Measurements from ENCODE around the gene AJAP1.

AJAP1 gene

GRCh38 chr1:4674676-4675075 is 20.3 kb downstream of the AJAP1 start:
- no peak for TF ChIP-seq Cebpa-rat (IDR thresholded peaks at IDR 0.05)
- no peak overlapping the region for H3K9ac ChIP-seq

GRCh38 chr1:4675454-4676186 is 21.2 kb downstream of the AJAP1 start:
- Histone ChIP-seq H3K36me3 (no peaks in the 10 kb centered on the region), H3K9ac (no peak overlapping the region), H4K20me1 (no peaks in the 10 kb centered on the region), H3K27ac (no peak overlapping the region), H3K4me1 (no peaks in the 10 kb centered on the region), H3K9me3 (peaks cover 21% of the 10 kb centered on the region), H3K4me2 (no peak overlapping the region), H3K4me3 (no peak overlapping the region), H3K27me3 (peaks cover 38% of the 10 kb centered on the region)
- TF ChIP-seq Cebpa-rat (IDR thresholded peaks at IDR 0.05), result no peak

More at GRCh38 chr1:4674676-4675075, 20.3 kb downstream of the AJAP1 start:
- Histone ChIP-seq H3K27me3 (peaks cover 38% of the 10 kb centered on the region), H4K20me1 (no peaks in the 10 kb centered on the region), H3K4me1 (no peaks in the 10 kb centered on the region), H3K9me3 (peaks cover 13% of the 10 kb centered on the region), H3K4me3 (no peak overlapping the region), H3K4me2 (no peak overlapping the region), H3K36me3 (no peaks in the 10 kb centered on the region), H3K27ac (no peak overlapping the region)

GRCh38 chr1:4676253-4676652 is 21.8 kb downstream of the AJAP1 start:
- no peak overlapping the region for H3K4me2 ChIP-seq
- no peak overlapping the region for H3K27ac ChIP-seq
- no peaks in the 10 kb centered on the region for H3K4me1 ChIP-seq
- H3K36me3 ChIP-seq, result no peaks in the 10 kb centered on the region
- H3K9ac ChIP-seq, result no peak overlapping the region
- peaks cover 21% of the 10 kb centered on the region for H3K9me3 ChIP-seq
- H3K4me3 ChIP-seq, result no peak overlapping the region
- peaks cover 38% of the 10 kb centered on the region for H3K27me3 ChIP-seq
- no peaks in the 10 kb centered on the region for H4K20me1 ChIP-seq
- no peak for TF ChIP-seq Cebpa-rat (IDR thresholded peaks at IDR 0.05)

DNA sequence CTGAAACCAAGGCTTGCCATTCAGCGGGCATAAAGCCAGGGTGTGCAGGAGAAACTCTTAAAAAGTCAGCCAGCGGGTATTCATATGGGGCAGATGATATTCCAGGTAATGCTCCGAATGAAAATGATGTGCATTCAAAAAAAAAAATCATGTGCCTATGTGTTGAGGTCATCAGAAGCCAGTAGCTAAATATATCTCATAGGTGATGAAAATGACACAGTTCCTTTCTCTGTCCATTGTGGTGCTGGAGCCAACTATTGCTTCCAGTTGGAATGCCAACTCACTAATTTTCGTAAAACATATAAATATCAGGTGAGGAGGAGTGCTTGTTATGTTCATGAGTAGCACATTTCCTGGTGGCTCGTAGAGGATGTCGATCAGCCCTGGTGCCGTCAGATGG is 23.2 kb downstream of the AJAP1 start:
- H3K4me2 ChIP-seq, result no peak overlapping the region
- no peaks in the 10 kb centered on the region for H3K4me1 ChIP-seq
- peaks cover 38% of the 10 kb centered on the region for H3K27me3 ChIP-seq
- H4K20me1 ChIP-seq, result no peaks in the 10 kb centered on the region
- no peaks in the 10 kb centered on the region for H3K36me3 ChIP-seq
- no peak overlapping the region for H3K9ac ChIP-seq
- no peak overlapping the region for H3K27ac ChIP-seq
- peaks cover 21% of the 10 kb centered on the region for H3K9me3 ChIP-seq
- H3K4me3 ChIP-seq, result no peak overlapping the region
- no peak for TF ChIP-seq Cebpa-rat (IDR thresholded peaks at IDR 0.05)

DNA sequence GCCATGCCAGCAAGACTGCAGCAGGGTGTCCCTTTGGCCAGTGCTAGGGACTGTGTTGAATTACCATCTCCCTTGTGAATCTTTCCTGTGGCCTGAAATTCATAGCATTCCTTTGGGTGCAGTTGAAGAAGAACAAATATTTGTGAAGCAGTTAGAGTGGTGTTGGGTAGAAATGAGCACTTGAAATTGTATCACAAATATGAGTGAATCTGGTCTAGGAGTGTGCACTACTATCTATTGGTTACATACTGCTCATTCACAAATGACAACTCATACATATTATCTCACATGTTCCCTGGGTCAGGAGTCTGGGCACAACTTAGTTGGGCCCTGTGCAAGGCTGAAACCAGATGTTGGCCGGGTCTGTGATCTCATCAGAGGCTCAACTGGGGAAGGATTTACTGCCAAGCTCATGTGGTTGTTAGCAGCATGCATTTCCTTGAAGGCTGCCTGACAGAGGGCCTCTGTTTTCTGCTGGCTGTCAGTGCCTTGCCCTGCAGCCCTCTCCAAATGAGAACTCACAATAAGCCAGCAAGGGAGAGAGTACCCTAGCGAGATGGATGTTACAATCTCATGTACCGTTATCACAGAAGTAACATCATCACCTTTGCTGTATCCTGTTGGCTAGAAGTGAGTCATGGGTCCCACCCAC is 23.8 kb downstream of the AJAP1 start:
- Histone ChIP-seq H3K9ac (no peak overlapping the region), H3K27me3 (peaks cover 38% of the 10 kb centered on the region), H3K4me3 (no peak overlapping the region), H3K27ac (no peak overlapping the region), H3K36me3 (no peaks in the 10 kb centered on the region), H4K20me1 (no peaks in the 10 kb centered on the region), H3K9me3 (peaks cover 21% of the 10 kb centered on the region), H3K4me2 (no peak overlapping the region), H3K4me1 (no peaks in the 10 kb centered on the region)
- no peak for TF ChIP-seq Cebpa-rat (IDR thresholded peaks at IDR 0.05)

DNA sequence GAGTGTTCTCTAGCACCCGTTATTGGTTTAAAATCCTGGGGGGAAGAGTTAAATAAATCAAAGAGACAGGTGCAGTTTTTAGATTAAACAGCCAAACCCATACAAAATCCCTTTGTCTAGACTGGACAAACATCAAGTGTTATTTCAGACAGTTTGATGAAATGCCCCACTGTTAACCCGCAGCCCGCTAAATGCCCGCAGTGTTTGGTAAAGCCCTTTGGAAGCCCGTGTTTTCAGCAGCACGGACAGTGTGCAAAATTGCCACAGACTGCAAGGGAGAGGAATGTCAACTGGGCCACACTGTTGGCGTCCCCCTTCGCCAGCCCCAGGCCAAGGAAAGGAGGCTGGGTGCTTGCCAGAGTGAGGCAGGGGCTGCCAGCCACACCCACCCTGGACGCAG is 26.6 kb downstream of the AJAP1 start:
- Histone ChIP-seq H3K27ac (no peak overlapping the region), H4K20me1 (no peaks in the 10 kb centered on the region), H3K9ac (no peak overlapping the region), H3K4me2 (no peak overlapping the region), H3K9me3 (peaks cover 21% of the 10 kb centered on the region), H3K27me3 (peaks cover 19% of the 10 kb centered on the region), H3K4me1 (no peaks in the 10 kb centered on the region), H3K4me3 (no peak overlapping the region), H3K36me3 (no peaks in the 10 kb centered on the region)
- no peak for TF ChIP-seq Cebpa-rat (IDR thresholded peaks at IDR 0.05)

GRCh38 chr1:4682607-4683220 is 28.3 kb downstream of the AJAP1 start:
- H3K36me3 ChIP-seq, result no peaks in the 10 kb centered on the region
- H4K20me1 ChIP-seq, result peaks cover 4% of the 10 kb centered on the region; the same call in 1 of the 2 replicates
- H3K9me3 ChIP-seq, result peaks cover 19% of the 10 kb centered on the region
- 0 out of 2 replicates have a peak, but pooled peaks cover 2% of the 10 kb centered on the region for H3K27me3 ChIP-seq
- no peak overlapping the region for H3K9ac ChIP-seq
- H3K4me3 ChIP-seq, result no peak overlapping the region
- H3K4me2 ChIP-seq, result no peak overlapping the region
- H3K4me1 ChIP-seq, result no peaks in the 10 kb centered on the region
- no peak for TF ChIP-seq Cebpa-rat (IDR thresholded peaks at IDR 0.05)
- H3K27ac ChIP-seq, result no peak overlapping the region

GRCh38 chr1:4684136-4684535 is 29.7 kb downstream of the AJAP1 start:
- H3K4me1 ChIP-seq, result no peaks in the 10 kb centered on the region
- H4K20me1 ChIP-seq, result peaks cover 4% of the 10 kb centered on the region; the same call in 1 of the 2 replicates
- no peaks in the 10 kb centered on the region for H3K27me3 ChIP-seq
- no peaks in the 10 kb centered on the region for H3K36me3 ChIP-seq
- no peak overlapping the region for H3K27ac ChIP-seq
- H3K9me3 ChIP-seq, result peaks cover 10% of the 10 kb centered on the region; the same call in 1 of the 2 replicates
- TF ChIP-seq Cebpa-rat (IDR thresholded peaks at IDR 0.05), result no peak
- no peak overlapping the region for H3K9ac ChIP-seq
- H3K4me3 ChIP-seq, result no peak overlapping the region
- no peak overlapping the region for H3K4me2 ChIP-seq

- H3K4me3 ChIP-seq, result no peak overlapping the region
- H3K9me3 ChIP-seq, result peaks cover 5% of the 10 kb centered on the region; the same call in 1 of the 2 replicates
- no peak overlapping the region for H3K4me2 ChIP-seq
- H3K27ac ChIP-seq, result no peak overlapping the region
- no peaks in the 10 kb centered on the region for H3K36me3 ChIP-seq
- H3K9ac ChIP-seq, result no peak overlapping the region
- no peaks in the 10 kb centered on the region for H3K27me3 ChIP-seq
- H4K20me1 ChIP-seq, result peaks cover 4% of the 10 kb centered on the region; the same call in 1 of the 2 replicates
- TF ChIP-seq Cebpa-rat (IDR thresholded peaks at IDR 0.05), result no peak
- no peaks in the 10 kb centered on the region for H3K4me1 ChIP-seq
Observed at GRCh38 chr1:4684864-4685522, 30.6 kb downstream of the AJAP1 start.

Data from BLaER1 (cell line).